HG03060 (cell line): ENCODE results near the gene FEM1C.

ENCODE experiments used
- ATAC-seq: cut with Tn5 transposase; IDR thresholded peaks from one replicate; pipeline ENCODE4 v1.9.1; 2021; ENCODE audit warnings: low read depth, moderate number of reproducible peaks; ENCODE audit not compliant: unreplicated experiment

The FEM1C gene

GRCh38 chr5:115558388-115558956 lies 13.9 kb upstream of the FEM1C start:
- no peak for ATAC-seq

GRCh38 chr5:115557667-115558387 lies 13.3 kb upstream of the FEM1C start:
- ATAC-seq = no peak

- no peak for ATAC-seq
Measured at GRCh38 chr5:115556276-115556675, 11.7 kb upstream of the FEM1C start.

GRCh38 chr5:115555084-115555633 lies 10.6 kb upstream of the FEM1C start:
- no peak for ATAC-seq

GRCh38 chr5:115553082-115553481 lies 8.5 kb upstream of the FEM1C start:
- ATAC-seq = no peak

GRCh38 chr5:115551415-115551814 lies 6.8 kb upstream of the FEM1C start:
- no peak for ATAC-seq

- no peak for ATAC-seq
Measured at GRCh38 chr5:115549154-115549553, 4.6 kb upstream of the FEM1C start.

GRCh38 chr5:115548683-115549082 lies 4.1 kb upstream of the FEM1C start:
- no peak for ATAC-seq

GRCh38 chr5:115545351-115545882 lies 842 bp upstream of the FEM1C start:
- ATAC-seq = no peak

GRCh38 chr5:115544043-115544435 lies 536 bp downstream of the FEM1C start:
- no peak for ATAC-seq

GRCh38 chr5:115543365-115544042 lies 1.1 kb downstream of the FEM1C start:
- ATAC-seq = no peak

- no peak for ATAC-seq
Measured at GRCh38 chr5:115542651-115543364, 1.8 kb downstream of the FEM1C start.

GRCh38 chr5:115542086-115542485 lies 2.5 kb downstream of the FEM1C start:
- no peak for ATAC-seq

GRCh38 chr5:115541611-115542010 lies 3.0 kb downstream of the FEM1C start:
- ATAC-seq = no peak

- no peak for ATAC-seq
Measured at GRCh38 chr5:115535479-115536035, 9.0 kb downstream of the FEM1C start.

- ATAC-seq = no peak
Measured at GRCh38 chr5:115532517-115532916, 12.1 kb downstream of the FEM1C start.

GRCh38 chr5:115531787-115532367 lies 12.7 kb downstream of the FEM1C start:
- no peak for ATAC-seq

- no peak for ATAC-seq
Measured at GRCh38 chr5:115531380-115531779, 13.2 kb downstream of the FEM1C start.

- ATAC-seq = no peak
Measured at GRCh38 chr5:115530426-115530825, 14.1 kb downstream of the FEM1C start.

- no peak for ATAC-seq
Measured at GRCh38 chr5:115526604-115527003, 18.0 kb downstream of the FEM1C start.
